Measurements from ENCODE around the gene HOXB5.
A peak's percentile ranks its signal among the peaks of the same experiment; 100 is the strongest.

Gene HOXB5

GRCh38 chr17:48626245-48627117 lies 32.9 kb upstream of the HOXB5 start, which contains the start of gene HOXB9 (continued):
- TF ChIP-seq ZNF23 (tag by site-specific recombination; IDR thresholded peaks at IDR 0.05; ENCODE audit: borderline replicate concordance) = no peak
- TF ChIP-seq ZNF473 (tag by site-specific recombination; IDR thresholded peaks at IDR 0.05) = no peak
- TF ChIP-seq AEBP2 (tag by site-specific recombination; IDR thresholded peaks at IDR 0.05; ENCODE audit: borderline replicate concordance) = no peak
- peak; percentile 52; the same call in 1 of the 2 replicates for TF ChIP-seq MZF1 (tag by site-specific recombination; IDR thresholded peaks at IDR 0.05; ENCODE audit: borderline replicate concordance)
- TF ChIP-seq ZNF114 (tag by site-specific recombination; IDR thresholded peaks at IDR 0.05) = no peak
- TF ChIP-seq, protein P1, sequence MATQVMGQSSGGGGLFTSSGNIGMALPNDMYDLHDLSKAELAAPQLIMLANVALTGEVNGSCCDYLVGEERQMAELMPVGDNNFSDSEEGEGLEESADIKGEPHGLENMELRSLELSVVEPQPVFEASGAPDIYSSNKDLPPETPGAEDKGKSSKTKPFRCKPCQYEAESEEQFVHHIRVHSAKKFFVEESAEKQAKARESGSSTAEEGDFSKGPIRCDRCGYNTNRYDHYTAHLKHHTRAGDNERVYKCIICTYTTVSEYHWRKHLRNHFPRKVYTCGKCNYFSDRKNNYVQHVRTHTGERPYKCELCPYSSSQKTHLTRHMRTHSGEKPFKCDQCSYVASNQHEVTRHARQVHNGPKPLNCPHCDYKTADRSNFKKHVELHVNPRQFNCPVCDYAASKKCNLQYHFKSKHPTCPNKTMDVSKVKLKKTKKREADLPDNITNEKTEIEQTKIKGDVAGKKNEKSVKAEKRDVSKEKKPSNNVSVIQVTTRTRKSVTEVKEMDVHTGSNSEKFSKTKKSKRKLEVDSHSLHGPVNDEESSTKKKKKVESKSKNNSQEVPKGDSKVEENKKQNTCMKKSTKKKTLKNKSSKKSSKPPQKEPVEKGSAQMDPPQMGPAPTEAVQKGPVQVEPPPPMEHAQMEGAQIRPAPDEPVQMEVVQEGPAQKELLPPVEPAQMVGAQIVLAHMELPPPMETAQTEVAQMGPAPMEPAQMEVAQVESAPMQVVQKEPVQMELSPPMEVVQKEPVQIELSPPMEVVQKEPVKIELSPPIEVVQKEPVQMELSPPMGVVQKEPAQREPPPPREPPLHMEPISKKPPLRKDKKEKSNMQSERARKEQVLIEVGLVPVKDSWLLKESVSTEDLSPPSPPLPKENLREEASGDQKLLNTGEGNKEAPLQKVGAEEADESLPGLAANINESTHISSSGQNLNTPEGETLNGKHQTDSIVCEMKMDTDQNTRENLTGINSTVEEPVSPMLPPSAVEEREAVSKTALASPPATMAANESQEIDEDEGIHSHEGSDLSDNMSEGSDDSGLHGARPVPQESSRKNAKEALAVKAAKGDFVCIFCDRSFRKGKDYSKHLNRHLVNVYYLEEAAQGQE (tag by site-specific recombination; IDR thresholded peaks at IDR 0.05) = no peak
- TF ChIP-seq ZNF777 (tag by site-specific recombination; IDR thresholded peaks at IDR 0.05; ENCODE audit: borderline replicate concordance) = no peak
- TF ChIP-seq ZNF610 (tag by site-specific recombination; IDR thresholded peaks at IDR 0.05; ENCODE audit: borderline replicate concordance) = peak; percentile 69
- TF ChIP-seq ZNF48 (tag by site-specific recombination; IDR thresholded peaks at IDR 0.05) = no peak
- TF ChIP-seq ZNF398 (tag by site-specific recombination; IDR thresholded peaks at IDR 0.05) = peak; percentile 100
- peak; percentile 88 for TF ChIP-seq ZNF561 (tag by site-specific recombination; IDR thresholded peaks at IDR 0.05; ENCODE audit: borderline replicate concordance)
- TF ChIP-seq ZNF302 (tag by site-specific recombination; IDR thresholded peaks at IDR 0.05; ENCODE audit: low read depth) = no peak
- TF ChIP-seq ZNF514 (tag by site-specific recombination; IDR thresholded peaks at IDR 0.05) = no peak
- peak; percentile 31 for TF ChIP-seq ZNF501 (tag by site-specific recombination; IDR thresholded peaks at IDR 0.05)
- TF ChIP-seq TCF7L2 (IDR thresholded peaks at IDR 0.05; ENCODE audit: borderline replicate concordance, low read depth, low read length) = no peak
- no peak for TF ChIP-seq ZNF658 (tag by site-specific recombination; IDR thresholded peaks at IDR 0.05)
- TF ChIP-seq ZBTB7A (tag by site-specific recombination; IDR thresholded peaks at IDR 0.05; ENCODE audit: low read depth) = peak; percentile 61
- TF ChIP-seq ZNF626 (tag by site-specific recombination; IDR thresholded peaks at IDR 0.05) = no peak
- peak; percentile 75; the same call in 1 of the 2 replicates for TF ChIP-seq ZNF558 (tag by site-specific recombination; IDR thresholded peaks at IDR 0.05)
- no peak for TF ChIP-seq ZNF292 (tag by site-specific recombination; IDR thresholded peaks at IDR 0.05; ENCODE audit: borderline replicate concordance, low read depth)
- peak; percentile 96 for TF ChIP-seq ZNF341 (tag by site-specific recombination; IDR thresholded peaks at IDR 0.05; ENCODE audit: low read depth)
- TF ChIP-seq KLF1 (tag by site-specific recombination; IDR thresholded peaks at IDR 0.05) = peak; percentile 86
- TF ChIP-seq RBAK (tag by site-specific recombination; IDR thresholded peaks at IDR 0.05) = no peak
- TF ChIP-seq, protein P2, sequence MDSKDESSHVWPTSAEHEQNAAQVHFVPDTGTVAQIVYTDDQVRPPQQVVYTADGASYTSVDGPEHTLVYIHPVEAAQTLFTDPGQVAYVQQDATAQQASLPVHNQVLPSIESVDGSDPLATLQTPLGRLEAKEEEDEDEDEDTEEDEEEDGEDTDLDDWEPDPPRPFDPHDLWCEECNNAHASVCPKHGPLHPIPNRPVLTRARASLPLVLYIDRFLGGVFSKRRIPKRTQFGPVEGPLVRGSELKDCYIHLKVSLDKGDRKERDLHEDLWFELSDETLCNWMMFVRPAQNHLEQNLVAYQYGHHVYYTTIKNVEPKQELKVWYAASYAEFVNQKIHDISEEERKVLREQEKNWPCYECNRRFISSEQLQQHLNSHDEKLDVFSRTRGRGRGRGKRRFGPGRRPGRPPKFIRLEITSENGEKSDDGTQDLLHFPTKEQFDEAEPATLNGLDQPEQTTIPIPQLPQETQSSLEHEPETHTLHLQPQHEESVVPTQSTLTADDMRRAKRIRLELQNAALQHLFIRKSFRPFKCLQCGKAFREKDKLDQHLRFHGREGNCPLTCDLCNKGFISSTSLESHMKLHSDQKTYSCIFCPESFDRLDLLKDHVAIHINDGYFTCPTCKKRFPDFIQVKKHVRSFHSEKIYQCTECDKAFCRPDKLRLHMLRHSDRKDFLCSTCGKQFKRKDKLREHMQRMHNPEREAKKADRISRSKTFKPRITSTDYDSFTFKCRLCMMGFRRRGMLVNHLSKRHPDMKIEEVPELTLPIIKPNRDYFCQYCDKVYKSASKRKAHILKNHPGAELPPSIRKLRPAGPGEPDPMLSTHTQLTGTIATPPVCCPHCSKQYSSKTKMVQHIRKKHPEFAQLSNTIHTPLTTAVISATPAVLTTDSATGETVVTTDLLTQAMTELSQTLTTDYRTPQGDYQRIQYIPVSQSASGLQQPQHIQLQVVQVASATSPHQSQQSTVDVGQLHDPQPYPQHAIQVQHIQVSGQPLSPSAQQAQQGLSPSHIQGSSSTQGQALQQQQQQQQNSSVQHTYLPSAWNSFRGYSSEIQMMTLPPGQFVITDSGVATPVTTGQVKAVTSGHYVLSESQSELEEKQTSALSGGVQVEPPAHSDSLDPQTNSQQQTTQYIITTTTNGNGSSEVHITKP (tag by site-specific recombination; IDR thresholded peaks at IDR 0.05) = peak; percentile 71
- peak; percentile 92 for TF ChIP-seq ZBTB17 (tag by site-specific recombination; IDR thresholded peaks at IDR 0.05)
- peak; percentile 99 for TF ChIP-seq ZBTB10 (tag by site-specific recombination; IDR thresholded peaks at IDR 0.05)
